ENCODE results near the gene SLIT1. TPM values are rescaled to one million over a fixed set of nuclear protein-coding genes. Genes with fewer than 3 reads are reported as not detected.

Gene SLIT1
- polyA plus RNA-seq, 1 donor from 2014 or later, result 9.5 TPM

DNA sequence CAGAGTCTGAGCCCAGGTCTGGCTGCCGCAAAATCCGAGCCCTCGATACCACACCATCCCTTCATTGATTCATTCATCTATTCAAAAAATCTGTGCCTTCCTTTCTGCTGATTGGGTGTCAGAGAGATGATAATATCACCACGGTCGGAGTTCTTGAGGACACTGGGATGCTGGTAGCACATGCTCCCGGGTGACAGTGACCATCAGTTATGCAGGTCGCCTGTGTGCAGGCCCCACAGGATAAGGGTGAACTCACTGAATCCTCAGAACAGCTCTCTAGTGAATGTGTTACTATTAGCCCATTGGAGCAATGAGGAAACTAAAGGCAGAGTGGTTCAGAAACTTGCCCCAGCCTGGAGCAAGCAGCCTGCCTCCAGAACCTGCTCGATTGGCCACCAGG, 145.1 kb downstream of the SLIT1 start:
- H3K9ac ChIP-seq (ENCODE audit: low read length), result no peak overlapping the region
- TF ChIP-seq, protein P1, sequence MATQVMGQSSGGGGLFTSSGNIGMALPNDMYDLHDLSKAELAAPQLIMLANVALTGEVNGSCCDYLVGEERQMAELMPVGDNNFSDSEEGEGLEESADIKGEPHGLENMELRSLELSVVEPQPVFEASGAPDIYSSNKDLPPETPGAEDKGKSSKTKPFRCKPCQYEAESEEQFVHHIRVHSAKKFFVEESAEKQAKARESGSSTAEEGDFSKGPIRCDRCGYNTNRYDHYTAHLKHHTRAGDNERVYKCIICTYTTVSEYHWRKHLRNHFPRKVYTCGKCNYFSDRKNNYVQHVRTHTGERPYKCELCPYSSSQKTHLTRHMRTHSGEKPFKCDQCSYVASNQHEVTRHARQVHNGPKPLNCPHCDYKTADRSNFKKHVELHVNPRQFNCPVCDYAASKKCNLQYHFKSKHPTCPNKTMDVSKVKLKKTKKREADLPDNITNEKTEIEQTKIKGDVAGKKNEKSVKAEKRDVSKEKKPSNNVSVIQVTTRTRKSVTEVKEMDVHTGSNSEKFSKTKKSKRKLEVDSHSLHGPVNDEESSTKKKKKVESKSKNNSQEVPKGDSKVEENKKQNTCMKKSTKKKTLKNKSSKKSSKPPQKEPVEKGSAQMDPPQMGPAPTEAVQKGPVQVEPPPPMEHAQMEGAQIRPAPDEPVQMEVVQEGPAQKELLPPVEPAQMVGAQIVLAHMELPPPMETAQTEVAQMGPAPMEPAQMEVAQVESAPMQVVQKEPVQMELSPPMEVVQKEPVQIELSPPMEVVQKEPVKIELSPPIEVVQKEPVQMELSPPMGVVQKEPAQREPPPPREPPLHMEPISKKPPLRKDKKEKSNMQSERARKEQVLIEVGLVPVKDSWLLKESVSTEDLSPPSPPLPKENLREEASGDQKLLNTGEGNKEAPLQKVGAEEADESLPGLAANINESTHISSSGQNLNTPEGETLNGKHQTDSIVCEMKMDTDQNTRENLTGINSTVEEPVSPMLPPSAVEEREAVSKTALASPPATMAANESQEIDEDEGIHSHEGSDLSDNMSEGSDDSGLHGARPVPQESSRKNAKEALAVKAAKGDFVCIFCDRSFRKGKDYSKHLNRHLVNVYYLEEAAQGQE (IDR thresholded peaks at IDR 0.05; ENCODE audit: borderline replicate concordance), result no peak
- TF ChIP-seq EP300 (conservative IDR thresholded peaks at IDR 0.05; ENCODE audit: poor library complexity, severe bottlenecking), result no peak
- no peak for TF ChIP-seq EZH2 (IDR thresholded peaks at IDR 0.05; ENCODE audit: borderline replicate concordance, insufficient read depth, low read length, poor library complexity, severe bottlenecking)
- no peaks in the 10 kb centered on the region for H3K79me2 ChIP-seq (replicated peaks; ENCODE audit: insufficient read depth, low read length)
- H3K4me3 ChIP-seq (ENCODE audit: low read length), result no peak overlapping the region
- H2AFZ ChIP-seq (ENCODE audit: low read depth, low read length), result no peak overlapping the region
- H3K4me2 ChIP-seq (ENCODE audit: low read length), result no peak overlapping the region
- H3K27me3 ChIP-seq (ENCODE audit: insufficient read depth, low read depth, low read length), result no peaks in the 10 kb centered on the region
- H3K9me3 ChIP-seq (ENCODE audit: low read length), result no peaks in the 10 kb centered on the region
- no peaks in the 10 kb centered on the region for H3K9me2 ChIP-seq (ENCODE audit: insufficient read depth, low read length)
- H4K20me1 ChIP-seq (ENCODE audit: insufficient read depth), result no peaks in the 10 kb centered on the region
- no peaks in the 10 kb centered on the region for H3F3A ChIP-seq (ENCODE audit: insufficient read depth, low read length, poor library complexity, severe bottlenecking)
- no peaks in the 10 kb centered on the region for H3K36me3 ChIP-seq (ENCODE audit: insufficient read depth, low read length)
- H3K27ac ChIP-seq (ENCODE audit: low read length), result no peak overlapping the region

DNA sequence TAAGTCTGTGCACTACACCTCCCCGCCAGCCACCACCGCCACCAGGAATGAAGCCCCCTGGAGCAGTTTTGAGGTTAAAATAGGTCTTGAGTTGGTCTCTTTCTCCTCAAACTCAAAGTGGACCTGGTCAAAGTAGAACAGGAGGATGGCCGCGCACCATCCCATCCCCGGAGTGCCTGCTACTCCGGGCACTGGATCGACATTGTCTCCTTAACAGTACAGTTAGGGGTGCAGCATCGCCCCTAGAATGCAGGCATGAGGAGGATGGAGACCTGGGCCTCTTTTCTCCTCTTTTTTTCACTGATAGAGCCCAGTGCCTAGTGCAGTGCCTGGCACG, 145.5 kb downstream of the SLIT1 start:
- Histone ChIP-seq H2AFZ (ENCODE audit: low read depth, low read length) (no peak overlapping the region), H3K27me3 (ENCODE audit: insufficient read depth, low read depth, low read length) (no peaks in the 10 kb centered on the region), H4K20me1 (ENCODE audit: insufficient read depth) (no peaks in the 10 kb centered on the region), H3K9me3 (ENCODE audit: low read length) (no peaks in the 10 kb centered on the region), H3K36me3 (ENCODE audit: insufficient read depth, low read length) (no peaks in the 10 kb centered on the region), H3K4me3 (ENCODE audit: low read length) (no peak overlapping the region), H3K9me2 (ENCODE audit: insufficient read depth, low read length) (no peaks in the 10 kb centered on the region), H3K79me2 (replicated peaks; ENCODE audit: insufficient read depth, low read length) (no peaks in the 10 kb centered on the region), H3K9ac (ENCODE audit: low read length) (no peak overlapping the region), H3F3A (ENCODE audit: insufficient read depth, low read length, poor library complexity, severe bottlenecking) (no peaks in the 10 kb centered on the region), H3K27ac (ENCODE audit: low read length) (no peak overlapping the region), H3K4me2 (ENCODE audit: low read length) (no peak overlapping the region)
- TF ChIP-seq, protein P1 (IDR thresholded peaks at IDR 0.05; ENCODE audit: borderline replicate concordance), result no peak
- no peak for TF ChIP-seq EZH2 (IDR thresholded peaks at IDR 0.05; ENCODE audit: borderline replicate concordance, insufficient read depth, low read length, poor library complexity, severe bottlenecking)

DNA sequence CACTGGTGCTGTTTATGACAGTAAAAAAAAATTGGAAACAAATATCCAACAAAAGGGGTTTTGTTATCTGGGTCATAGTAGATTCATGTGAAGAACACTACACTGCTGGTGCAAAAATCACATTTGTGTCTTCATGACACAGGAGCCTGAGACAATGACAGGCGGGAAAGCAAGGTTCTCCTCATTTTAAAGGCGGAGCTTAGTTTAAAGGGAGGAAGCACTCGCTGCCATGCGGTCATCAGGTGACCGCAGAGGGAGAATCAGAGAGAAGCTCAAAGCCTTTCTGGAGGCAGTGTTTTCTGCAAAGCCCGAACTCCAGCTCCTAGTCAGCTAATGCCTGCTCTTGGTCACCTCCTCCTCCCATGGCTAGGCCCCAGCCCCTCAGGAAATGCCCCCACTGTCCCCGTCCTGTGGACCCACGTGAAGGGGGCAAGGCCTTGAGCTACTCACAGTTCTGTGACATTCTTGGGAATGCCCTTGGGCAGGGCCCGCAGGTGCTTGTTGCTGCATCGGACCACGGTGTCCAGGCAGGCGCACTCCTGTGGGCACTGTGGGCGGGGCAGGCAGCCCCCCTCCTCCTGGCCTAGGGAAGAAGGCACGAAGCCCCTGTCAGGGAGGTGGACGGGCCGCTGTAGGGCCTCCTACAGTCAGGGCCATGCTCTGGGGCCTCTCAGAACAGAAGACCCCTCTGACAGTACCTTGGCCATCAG, 146.1 kb downstream of the SLIT1 start:
- H3K36me3 ChIP-seq (ENCODE audit: insufficient read depth, low read length), result no peaks in the 10 kb centered on the region
- H2AFZ ChIP-seq (ENCODE audit: low read depth, low read length), result no peak overlapping the region
- no peaks in the 10 kb centered on the region for H3K9me3 ChIP-seq (ENCODE audit: low read length)
- no peaks in the 10 kb centered on the region for H4K20me1 ChIP-seq (ENCODE audit: insufficient read depth)
- H3K79me2 ChIP-seq (replicated peaks; ENCODE audit: insufficient read depth, low read length), result no peaks in the 10 kb centered on the region
- no peaks in the 10 kb centered on the region for H3K9me2 ChIP-seq (ENCODE audit: insufficient read depth, low read length)
- no peaks in the 10 kb centered on the region for H3K27me3 ChIP-seq (ENCODE audit: insufficient read depth, low read depth, low read length)
- no peaks in the 10 kb centered on the region for H3F3A ChIP-seq (ENCODE audit: insufficient read depth, low read length, poor library complexity, severe bottlenecking)
- no peak overlapping the region for H3K9ac ChIP-seq (ENCODE audit: low read length)
- no peak overlapping the region for H3K27ac ChIP-seq (ENCODE audit: low read length)
- no peak overlapping the region for H3K4me3 ChIP-seq (ENCODE audit: low read length)
- no peak overlapping the region for H3K4me2 ChIP-seq (ENCODE audit: low read length)
- TF ChIP-seq RAD21 (conservative IDR thresholded peaks at IDR 0.05) (no peak), EZH2 (IDR thresholded peaks at IDR 0.05; ENCODE audit: borderline replicate concordance, insufficient read depth, low read length, poor library complexity, severe bottlenecking) (no peak), MXI1 (conservative IDR thresholded peaks at IDR 0.05; ENCODE audit: poor library complexity, severe bottlenecking) (no peak), TAF1 (IDR thresholded peaks at IDR 0.05; ENCODE audit: low read depth) (no peak), SMC3 (conservative IDR thresholded peaks at IDR 0.05; ENCODE audit: poor library complexity) (no peak), EP300 (conservative IDR thresholded peaks at IDR 0.05; ENCODE audit: poor library complexity, severe bottlenecking) (no peak)
- TF ChIP-seq, protein P1 (IDR thresholded peaks at IDR 0.05; ENCODE audit: borderline replicate concordance), result no peak
- TF ChIP-seq, protein P2, sequence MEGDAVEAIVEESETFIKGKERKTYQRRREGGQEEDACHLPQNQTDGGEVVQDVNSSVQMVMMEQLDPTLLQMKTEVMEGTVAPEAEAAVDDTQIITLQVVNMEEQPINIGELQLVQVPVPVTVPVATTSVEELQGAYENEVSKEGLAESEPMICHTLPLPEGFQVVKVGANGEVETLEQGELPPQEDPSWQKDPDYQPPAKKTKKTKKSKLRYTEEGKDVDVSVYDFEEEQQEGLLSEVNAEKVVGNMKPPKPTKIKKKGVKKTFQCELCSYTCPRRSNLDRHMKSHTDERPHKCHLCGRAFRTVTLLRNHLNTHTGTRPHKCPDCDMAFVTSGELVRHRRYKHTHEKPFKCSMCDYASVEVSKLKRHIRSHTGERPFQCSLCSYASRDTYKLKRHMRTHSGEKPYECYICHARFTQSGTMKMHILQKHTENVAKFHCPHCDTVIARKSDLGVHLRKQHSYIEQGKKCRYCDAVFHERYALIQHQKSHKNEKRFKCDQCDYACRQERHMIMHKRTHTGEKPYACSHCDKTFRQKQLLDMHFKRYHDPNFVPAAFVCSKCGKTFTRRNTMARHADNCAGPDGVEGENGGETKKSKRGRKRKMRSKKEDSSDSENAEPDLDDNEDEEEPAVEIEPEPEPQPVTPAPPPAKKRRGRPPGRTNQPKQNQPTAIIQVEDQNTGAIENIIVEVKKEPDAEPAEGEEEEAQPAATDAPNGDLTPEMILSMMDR (IDR thresholded peaks at IDR 0.05; ENCODE audit: poor library complexity, severe bottlenecking), result no peak

Measured in neural cell (in vitro differentiated cells).